Astrocyte (in vitro differentiated cells and primary cell): ENCODE data around the gene SNAI1.

Experiments
- CTCF ChIP-seq: IDR thresholded peaks from 2 replicates; pipeline ENCODE4 v1.5.1; 2011; ENCODE audit warnings: low read depth, mild to moderate bottlenecking, inconsistent platforms, low read length, moderate library complexity; ENCODE audit not compliant: insufficient read depth
- EZH2 ChIP-seq: IDR thresholded peaks from 2 replicates; pipeline ENCODE4 v1.6.1; 2012; ENCODE audit warnings: mild to moderate bottlenecking, low read length, inconsistent platforms; ENCODE audit not compliant: insufficient read depth

- TF ChIP-seq CTCF (no peak), EZH2 (no peak)
Observed at GRCh38 chr20:49970498-49970897, 12.3 kb upstream of the SNAI1 start.
